ENCODE data around the gene C1orf21.

C1orf21 gene

GRCh38 chr1:184507604-184508280, 120.9 kb downstream of the C1orf21 start:
- H3K27me3 Mint-ChIP-seq, result no peaks in the 10 kb centered on the region
- H3K9me3 Mint-ChIP-seq, result no peaks in the 10 kb centered on the region
- H3K4me3 Mint-ChIP-seq, result no peak overlapping the region
- CTCF ChIA-PET, result no interaction called here
- no peaks in the 10 kb centered on the region for H3K4me1 Mint-ChIP-seq
- no peak overlapping the region for H3K27ac Mint-ChIP-seq
- no peaks in the 10 kb centered on the region for H3K36me3 Mint-ChIP-seq
- DNase-seq, result no peak

- CTCF ChIA-PET, result no interaction called here
- Mint-ChIP-seq H3K4me3 (no peak overlapping the region), H3K27me3 (no peaks in the 10 kb centered on the region), H3K36me3 (no peaks in the 10 kb centered on the region), H3K27ac (no peak overlapping the region), H3K9me3 (no peaks in the 10 kb centered on the region), H3K4me1 (no peaks in the 10 kb centered on the region)
- DNase-seq, result no peak
These were observed 122.3 kb downstream of the C1orf21 start for GRCh38 chr1:184509105-184509504.

- Mint-ChIP-seq H3K27me3 (no peaks in the 10 kb centered on the region), H3K27ac (no peak overlapping the region), H3K36me3 (no peaks in the 10 kb centered on the region), H3K9me3 (no peaks in the 10 kb centered on the region), H3K4me3 (no peak overlapping the region), H3K4me1 (no peaks in the 10 kb centered on the region)
- DNase-seq, result no peak
- CTCF ChIA-PET, result interaction anchor here (0.6 kb wide), 1 partner anchor 153 kb away, joined by 3 read pairs; no protein-coding TSS in a partner anchor
These were observed 123.3 kb downstream of the C1orf21 start for GRCh38 chr1:184510110-184510509.

GRCh38 chr1:184512724-184513123, 125.9 kb downstream of the C1orf21 start:
- H3K36me3 Mint-ChIP-seq, result no peaks in the 10 kb centered on the region
- H3K4me3 Mint-ChIP-seq, result no peak overlapping the region
- CTCF ChIA-PET, result no interaction called here
- H3K27me3 Mint-ChIP-seq, result no peaks in the 10 kb centered on the region
- no peak for DNase-seq
- H3K9me3 Mint-ChIP-seq, result no peaks in the 10 kb centered on the region
- no peak overlapping the region for H3K27ac Mint-ChIP-seq
- H3K4me1 Mint-ChIP-seq, result no peaks in the 10 kb centered on the region

- DNase-seq, result no peak
- Mint-ChIP-seq H3K4me1 (no peaks in the 10 kb centered on the region), H3K36me3 (no peaks in the 10 kb centered on the region), H3K4me3 (no peak overlapping the region), H3K27ac (no peak overlapping the region), H3K9me3 (no peaks in the 10 kb centered on the region), H3K27me3 (no peaks in the 10 kb centered on the region)
- CTCF ChIA-PET, result interaction anchor here (1.0 kb wide), 1 partner anchor 22 kb away, joined by 3 read pairs; no protein-coding TSS in a partner anchor
These were observed 126.6 kb downstream of the C1orf21 start for GRCh38 chr1:184513421-184513820.

GRCh38 chr1:184513966-184514365, 127.1 kb downstream of the C1orf21 start:
- no peaks in the 10 kb centered on the region for H3K36me3 Mint-ChIP-seq
- H3K4me3 Mint-ChIP-seq, result no peak overlapping the region
- no peaks in the 10 kb centered on the region for H3K4me1 Mint-ChIP-seq
- no peak overlapping the region for H3K27ac Mint-ChIP-seq
- no peak for DNase-seq
- CTCF ChIA-PET, result interaction anchor here (1.0 kb wide), 1 partner anchor 22 kb away, joined by 3 read pairs; no protein-coding TSS in a partner anchor
- no peaks in the 10 kb centered on the region for H3K27me3 Mint-ChIP-seq
- no peaks in the 10 kb centered on the region for H3K9me3 Mint-ChIP-seq

- H3K4me3 Mint-ChIP-seq, result no peak overlapping the region
- DNase-seq, result no peak
- H3K27ac Mint-ChIP-seq, result no peak overlapping the region
- no peaks in the 10 kb centered on the region for H3K9me3 Mint-ChIP-seq
- no peaks in the 10 kb centered on the region for H3K27me3 Mint-ChIP-seq
- H3K36me3 Mint-ChIP-seq, result no peaks in the 10 kb centered on the region
- no peaks in the 10 kb centered on the region for H3K4me1 Mint-ChIP-seq
- CTCF ChIA-PET, result no interaction called here
These were observed 127.6 kb downstream of the C1orf21 start for GRCh38 chr1:184514447-184514846.

GRCh38 chr1:184517130-184517529, 130.3 kb downstream of the C1orf21 start:
- H3K27me3 Mint-ChIP-seq, result no peaks in the 10 kb centered on the region
- CTCF ChIA-PET, result no interaction called here

GRCh38 chr1:184518736-184519357, 132.0 kb downstream of the C1orf21 start:
- no peaks in the 10 kb centered on the region for H3K27me3 Mint-ChIP-seq
- CTCF ChIA-PET, result no interaction called here

More at GRCh38 chr1:184517130-184517529, 130.3 kb downstream of the C1orf21 start:
- Mint-ChIP-seq H3K36me3 (no peaks in the 10 kb centered on the region), H3K9me3 (no peaks in the 10 kb centered on the region), H3K27ac (no peak overlapping the region), H3K4me3 (no peak overlapping the region), H3K4me1 (no peaks in the 10 kb centered on the region)
- DNase-seq, result no peak

GRCh38 chr1:184520336-184520735, 133.5 kb downstream of the C1orf21 start:
- Mint-ChIP-seq H3K9me3 (no peaks in the 10 kb centered on the region), H3K27me3 (no peaks in the 10 kb centered on the region), H3K36me3 (no peaks in the 10 kb centered on the region), H3K4me1 (no peaks in the 10 kb centered on the region), H3K27ac (no peak overlapping the region), H3K4me3 (no peak overlapping the region)
- CTCF ChIA-PET, result interaction anchor here (1.3 kb wide), 1 partner anchor 377 kb away, joined by 3 read pairs; no protein-coding TSS in a partner anchor
- no peak for DNase-seq

More at GRCh38 chr1:184518736-184519357, 132.0 kb downstream of the C1orf21 start:
- H3K36me3 Mint-ChIP-seq, result no peaks in the 10 kb centered on the region
- no peaks in the 10 kb centered on the region for H3K9me3 Mint-ChIP-seq
- no peaks in the 10 kb centered on the region for H3K4me1 Mint-ChIP-seq
- H3K4me3 Mint-ChIP-seq, result no peak overlapping the region
- H3K27ac Mint-ChIP-seq, result no peak overlapping the region
- DNase-seq, result no peak

- CTCF ChIA-PET, result no interaction called here
- no peaks in the 10 kb centered on the region for H3K4me1 Mint-ChIP-seq
- no peaks in the 10 kb centered on the region for H3K9me3 Mint-ChIP-seq
- H3K27me3 Mint-ChIP-seq, result no peaks in the 10 kb centered on the region
- H3K36me3 Mint-ChIP-seq, result no peaks in the 10 kb centered on the region
- no peak overlapping the region for H3K4me3 Mint-ChIP-seq
- DNase-seq, result no peak
- H3K27ac Mint-ChIP-seq, result no peak overlapping the region
These were observed 137.4 kb downstream of the C1orf21 start for GRCh38 chr1:184524248-184524647.

GRCh38 chr1:184527402-184527801, 140.6 kb downstream of the C1orf21 start:
- CTCF ChIA-PET, result no interaction called here
- Mint-ChIP-seq H3K9me3 (no peaks in the 10 kb centered on the region), H3K27ac (no peak overlapping the region), H3K36me3 (no peaks in the 10 kb centered on the region), H3K27me3 (no peaks in the 10 kb centered on the region), H3K4me1 (no peaks in the 10 kb centered on the region), H3K4me3 (no peak overlapping the region)
- DNase-seq, result no peak

- H3K4me1 Mint-ChIP-seq, result no peaks in the 10 kb centered on the region
These were observed 143.4 kb downstream of the C1orf21 start for GRCh38 chr1:184530226-184530625.

GRCh38 chr1:184531296-184531695, 144.5 kb downstream of the C1orf21 start:
- no peak for DNase-seq
- no peak overlapping the region for H3K27ac Mint-ChIP-seq
- no peaks in the 10 kb centered on the region for H3K27me3 Mint-ChIP-seq
- CTCF ChIA-PET, result no interaction called here
- H3K9me3 Mint-ChIP-seq, result no peaks in the 10 kb centered on the region
- no peaks in the 10 kb centered on the region for H3K4me1 Mint-ChIP-seq
- H3K4me3 Mint-ChIP-seq, result no peak overlapping the region
- no peaks in the 10 kb centered on the region for H3K36me3 Mint-ChIP-seq

More at GRCh38 chr1:184530226-184530625, 143.4 kb downstream of the C1orf21 start:
- H3K36me3 Mint-ChIP-seq, result no peaks in the 10 kb centered on the region
- H3K9me3 Mint-ChIP-seq, result no peaks in the 10 kb centered on the region
- CTCF ChIA-PET, result no interaction called here
- H3K27ac Mint-ChIP-seq, result no peak overlapping the region
- no peaks in the 10 kb centered on the region for H3K27me3 Mint-ChIP-seq
- no peak for DNase-seq
- H3K4me3 Mint-ChIP-seq, result no peak overlapping the region

- no peaks in the 10 kb centered on the region for H3K9me3 Mint-ChIP-seq
- CTCF ChIA-PET, result no interaction called here
- no peaks in the 10 kb centered on the region for H3K36me3 Mint-ChIP-seq
- H3K27ac Mint-ChIP-seq, result no peak overlapping the region
- no peaks in the 10 kb centered on the region for H3K27me3 Mint-ChIP-seq
- H3K4me1 Mint-ChIP-seq, result no peaks in the 10 kb centered on the region
- no peak overlapping the region for H3K4me3 Mint-ChIP-seq
- no peak for DNase-seq
These were observed 145.4 kb downstream of the C1orf21 start for GRCh38 chr1:184532199-184532598.
